Left lung (tissue), 10 donors: ENCODE results near the gene CCDC57. TPM values are rescaled to one million over a fixed set of nuclear protein-coding genes. Genes with fewer than 3 reads are reported as not detected.
A peak's percentile ranks its signal among the peaks of the same experiment; 100 is the strongest.

ENCODE experiments used
- ATAC-seq: fragments of 200-7000 bp; cut with Tn5 transposase; one replicate; pipeline ENCODE4 v1.9.1; 2020; ENCODE audit warnings: moderate library complexity
- DNase-seq, 4 donors: peaks; one replicate each; pipeline ENCODE4 v3.0.0-alpha.2; 2013 to 2020
- H3K27ac ChIP-seq, 2 donors: fragments of 200-600 bp; sonication (generic) in 1 of 2; one replicate each; pipeline versions ENCODE4 v1.5.0 to v1.8.0; 2020 to 2021
- H3K27me3 ChIP-seq, 2 donors: fragments of 200-600 bp; sonication (generic) in 1 of 2; one replicate each; pipeline versions ENCODE4 v1.5.0 to v1.8.0; 2020 to 2021
- H3K36me3 ChIP-seq, 2 donors: fragments of 200-600 bp; sonication (generic) in 1 of 2; one replicate each; pipeline versions ENCODE4 v1.5.0 to v1.8.0; 2020 to 2021
- H3K4me1 ChIP-seq, 2 donors: fragments of 200-600 bp; one replicate each; pipeline ENCODE4 v1.8.0; 2021
- H3K4me3 ChIP-seq, 2 donors: fragments of 200-600 bp; sonication (generic) in 1 of 2; one replicate each; pipeline versions ENCODE4 v1.5.0 to v1.8.0; 2020 to 2021; ENCODE audit warnings: mild to moderate bottlenecking in 1 of 2
- H3K9me3 ChIP-seq, 2 donors: fragments of 200-600 bp; sonication (generic) in 1 of 2; one replicate each; pipeline versions ENCODE4 v1.5.0 to v1.8.0; 2020 to 2021
- CTCF ChIP-seq, 2 donors: fragments of 200-600 bp; sonication (generic) in 1 of 2; IDR thresholded peaks; one replicate each; pipeline versions ENCODE4 v1.5.0 to v1.8.0; 2021; ENCODE audit warnings: antibody characterized with exemption in 2 of 2
- intact Hi-C, 2 donors: fragments of 100-400 bp; cut with DNase I; formaldehyde crosslinking; loops; one replicate each; pipeline versions ENCODE4 v1.11.2 to v1.14.2; 2022
- polyA plus RNA-seq, 6 donors: library from polyadenylated mRNA; unstranded; fragments of 120-200 nt; gene quantifications; one replicate each; pipeline ENCODE4 v1.2.1, GENCODE V29; 2013; ENCODE audit not compliant: insufficient read length in 6 of 6
- total RNA-seq, 2 donors: library from RNA; stranded (reverse); fragmentation: NEBNext Ultra II Directional; extraction: Animal tissue kit (Norgen Biotek cat#: 25700); gene quantifications; one replicate each; pipeline ENCODE4 v1.2.1, GENCODE V29; 2021
- donor health status: DM: no; HTN: yes; CAD: no.
- donor health status: DM: no; HTN: no; CAD: no.

Gene CCDC57
- total and polyA plus RNA-seq, 8 donors, result 41.7 to 73.4 (median 59.8) TPM

GRCh38 chr17:82098939-82099763, 113.5 kb downstream of the CCDC57 start:
- H3K27ac ChIP-seq, result peak overlapping the region; percentile 91 to 92
- TF ChIP-seq CTCF (IDR thresholded peaks at IDR 0.05), result no peak
- no peaks in the 10 kb centered on the region for H3K9me3 ChIP-seq
- no peak for DNase-seq
- peak overlapping the region; percentile 80 to 90 for H3K4me3 ChIP-seq
- no peaks in the 10 kb centered on the region for H3K27me3 ChIP-seq
- ATAC-seq, result peak; percentile 3
- H3K36me3 ChIP-seq, result peaks cover 0 to 21% of the 10 kb centered on the region in 2 donors
- intact Hi-C loops, result no loop called here
- peaks cover 24 to 68% of the 10 kb centered on the region in 2 donors for H3K4me1 ChIP-seq

- intact Hi-C loops, result no loop called here
- peak within 1 kb of the TSS; percentile 91 to 92 for H3K27ac ChIP-seq
- H3K36me3 ChIP-seq, result peaks cover 1 to 29% of the 10 kb centered on the region in 2 donors
- DNase-seq, result peak; percentile 92 to 97 (median 96)
- H3K27me3 ChIP-seq, result no peaks in the 10 kb centered on the region
- H3K4me1 ChIP-seq, result peaks cover 18 to 60% of the 10 kb centered on the region in 2 donors
- ATAC-seq, result peak; percentile 79
- no peaks in the 10 kb centered on the region for H3K9me3 ChIP-seq
- no peak for TF ChIP-seq CTCF (IDR thresholded peaks at IDR 0.05)
- H3K4me3 ChIP-seq, result peak within 1 kb of the TSS; percentile 80 to 90
These were observed 114.3 kb downstream of the CCDC57 start, which contains the start of gene FASN for GRCh38 chr17:82098169-82098938. Gene FASN (minus strand): TSS chr17:82098236. CDS start chr17:82096445, 1,791 bp downstream.

- no peaks in the 10 kb centered on the region for H3K9me3 ChIP-seq
- DNase-seq (no peak), ATAC-seq (no peak)
- TF ChIP-seq CTCF (IDR thresholded peaks at IDR 0.05), result peak in 1 of 2 donors; percentile 21
- H3K36me3 ChIP-seq, result peaks cover 6 to 34% of the 10 kb centered on the region in 2 donors
- H3K4me1 ChIP-seq, result peaks cover 18 to 55% of the 10 kb centered on the region in 2 donors
- H3K27ac ChIP-seq, result peak overlapping the region; percentile 91 to 92
- no peaks in the 10 kb centered on the region for H3K27me3 ChIP-seq
- intact Hi-C loops, result no loop called here
- peak overlapping the region; percentile 80 to 90 for H3K4me3 ChIP-seq
These were observed 114.8 kb downstream of the CCDC57 start for GRCh38 chr17:82097919-82098168.

GRCh38 chr17:82097184-82097918, 115.3 kb downstream of the CCDC57 start:
- Histone ChIP-seq H3K4me3 (peak overlapping the region; percentile 80 to 90), H3K36me3 (peaks cover 8 to 39% of the 10 kb centered on the region in 2 donors), H3K27me3 (no peaks in the 10 kb centered on the region), H3K4me1 (peaks cover 18 to 53% of the 10 kb centered on the region in 2 donors), H3K27ac (peak overlapping the region; percentile 91 to 92), H3K9me3 (no peaks in the 10 kb centered on the region)
- intact Hi-C loops, result no loop called here
- ATAC-seq (peak; percentile 14), DNase-seq (peak in 2 of 4 donors; percentile 33 to 50)
- TF ChIP-seq CTCF (IDR thresholded peaks at IDR 0.05), result no peak
